Effector memory CD8-positive, alpha-beta T cell (primary cell): ENCODE data around the gene CKAP2.
"Not testable (repeated sequence)": the region's sequence is repeated elsewhere in the genome, so short reads cannot be mapped to it uniquely, and the experiment has no call there.

ENCODE experiments used
- ATAC-seq: fragments of 150-1000 bp; cut with Tn5 transposase; replicated peaks from 2 replicates; pipeline ENCODE4 v1.10.0; 2021; ENCODE audit warnings: mild to moderate bottlenecking, moderate library complexity
- DNase-seq, 3 experiments: peaks; one replicate each; pipeline ENCODE4 v3.0.0; 2021
- H3K27ac Mint-ChIP-seq, 2 donors: one replicate each; pipeline ENCODE4 v1.8.0; 2022; ENCODE audit warnings: mild to moderate bottlenecking in 2 of 2, mixed read lengths in 2 of 2, moderate library complexity in 2 of 2
- H3K27me3 Mint-ChIP-seq, 2 donors: one replicate each; pipeline ENCODE4 v1.8.0; 2022; ENCODE audit warnings: mixed read lengths in 2 of 2
- H3K36me3 Mint-ChIP-seq: one replicate; pipeline ENCODE4 v1.8.0; 2022; ENCODE audit warnings: mild to moderate bottlenecking, moderate library complexity, mixed read lengths; ENCODE audit not compliant: insufficient read depth
- H3K4me1 Mint-ChIP-seq, 2 donors: one replicate each; pipeline ENCODE4 v1.8.0; 2022; ENCODE audit warnings: low read depth in 2 of 2, mixed read lengths in 2 of 2
- H3K4me3 Mint-ChIP-seq, 2 donors: one replicate each; pipeline ENCODE4 v1.8.0; 2022; ENCODE audit warnings: mild to moderate bottlenecking in 2 of 2, mixed read lengths in 2 of 2, moderate library complexity in 2 of 2
- H3K9me3 Mint-ChIP-seq, 2 donors: one replicate each; pipeline ENCODE4 v1.8.0; 2022; ENCODE audit warnings: mixed read lengths in 2 of 2
- total RNA-seq, 9 experiments: gene quantifications; one replicate each; lab custom pipeline; 2026; lab: John Stamatoyannopoulos, UW

CKAP2 gene, protein sequence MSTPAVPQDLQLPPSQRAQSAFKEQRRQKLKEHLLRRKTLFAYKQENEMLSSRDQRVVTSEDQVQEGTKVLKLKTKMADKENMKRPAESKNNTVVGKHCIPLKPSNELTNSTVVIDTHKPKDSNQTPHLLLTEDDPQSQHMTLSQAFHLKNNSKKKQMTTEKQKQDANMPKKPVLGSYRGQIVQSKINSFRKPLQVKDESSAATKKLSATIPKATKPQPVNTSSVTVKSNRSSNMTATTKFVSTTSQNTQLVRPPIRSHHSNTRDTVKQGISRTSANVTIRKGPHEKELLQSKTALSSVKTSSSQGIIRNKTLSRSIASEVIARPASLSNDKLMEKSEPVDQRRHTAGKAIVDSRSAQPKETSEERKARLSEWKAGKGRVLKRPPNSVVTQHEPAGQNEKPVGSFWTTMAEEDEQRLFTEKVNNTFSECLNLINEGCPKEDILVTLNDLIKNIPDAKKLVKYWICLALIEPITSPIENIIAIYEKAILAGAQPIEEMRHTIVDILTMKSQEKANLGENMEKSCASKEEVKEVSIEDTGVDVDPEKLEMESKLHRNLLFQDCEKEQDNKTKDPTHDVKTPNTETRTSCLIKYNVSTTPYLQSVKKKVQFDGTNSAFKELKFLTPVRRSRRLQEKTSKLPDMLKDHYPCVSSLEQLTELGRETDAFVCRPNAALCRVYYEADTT
- total RNA-seq, result 11.8 to 46.4 (median 31.0) reads per million in 9 experiments

DNA sequence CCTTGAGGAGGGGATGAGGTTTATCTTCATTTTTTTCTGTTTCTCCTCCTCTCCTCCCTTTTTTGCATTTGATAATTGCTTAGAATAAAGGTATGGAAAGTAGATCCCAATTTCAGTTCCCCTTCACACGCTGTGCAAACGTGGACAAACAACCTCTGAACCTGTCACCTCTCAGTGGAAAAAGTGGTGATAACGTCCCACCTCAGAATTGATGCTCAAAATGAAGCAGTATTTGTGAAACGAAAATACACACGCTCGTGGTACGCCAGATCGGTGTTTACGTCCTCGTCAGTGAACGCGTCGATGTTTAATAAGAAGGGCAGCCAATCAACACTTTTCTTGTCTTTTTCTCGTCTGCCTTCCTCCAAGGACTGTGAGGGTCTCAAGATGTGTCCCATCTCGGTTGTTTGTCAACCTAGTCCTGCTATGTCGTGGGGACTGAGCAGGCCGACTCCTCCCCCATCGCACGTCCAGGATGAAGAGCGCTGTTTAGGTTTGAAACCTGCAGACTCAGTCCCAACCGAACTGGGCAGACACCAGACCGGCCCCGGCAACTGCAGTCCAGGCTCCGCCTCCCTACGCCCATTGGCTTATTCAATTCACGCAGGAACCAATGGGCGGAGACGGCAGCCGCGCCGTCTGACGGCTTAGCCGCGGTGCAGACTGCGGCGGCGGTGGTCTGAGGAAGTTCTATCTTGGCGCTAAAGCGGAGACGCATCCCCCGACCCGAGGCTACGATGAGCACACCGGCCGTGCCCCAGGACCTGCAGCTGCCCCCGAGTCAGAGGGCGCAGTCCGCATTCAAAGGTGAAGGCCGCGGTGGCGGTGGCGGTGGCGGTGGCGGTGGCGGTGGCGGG, at the start of gene CKAP2:
TSS of gene CKAP2 (plus strand) at position 659 of the 857 bp plus-strand sequence. CDS start at position 738, 79 bp downstream.
- Mint-ChIP-seq H3K4me1 (peaks cover 21 to 27% of the 10 kb centered on the region in 2 donors), H3K27ac (peak within 1 kb of the TSS; percentile 96 to 99), H3K36me3 (peaks cover 39% of the 10 kb centered on the region), H3K4me3 (peak within 1 kb of the TSS; percentile 92 to 93), H3K27me3 (no peaks in the 10 kb centered on the region), H3K9me3 (no peaks in the 10 kb centered on the region)
- peak; percentile 78 for ATAC-seq
- DNase-seq, result peak; percentile 93 to 96 (median 93)

DNA sequence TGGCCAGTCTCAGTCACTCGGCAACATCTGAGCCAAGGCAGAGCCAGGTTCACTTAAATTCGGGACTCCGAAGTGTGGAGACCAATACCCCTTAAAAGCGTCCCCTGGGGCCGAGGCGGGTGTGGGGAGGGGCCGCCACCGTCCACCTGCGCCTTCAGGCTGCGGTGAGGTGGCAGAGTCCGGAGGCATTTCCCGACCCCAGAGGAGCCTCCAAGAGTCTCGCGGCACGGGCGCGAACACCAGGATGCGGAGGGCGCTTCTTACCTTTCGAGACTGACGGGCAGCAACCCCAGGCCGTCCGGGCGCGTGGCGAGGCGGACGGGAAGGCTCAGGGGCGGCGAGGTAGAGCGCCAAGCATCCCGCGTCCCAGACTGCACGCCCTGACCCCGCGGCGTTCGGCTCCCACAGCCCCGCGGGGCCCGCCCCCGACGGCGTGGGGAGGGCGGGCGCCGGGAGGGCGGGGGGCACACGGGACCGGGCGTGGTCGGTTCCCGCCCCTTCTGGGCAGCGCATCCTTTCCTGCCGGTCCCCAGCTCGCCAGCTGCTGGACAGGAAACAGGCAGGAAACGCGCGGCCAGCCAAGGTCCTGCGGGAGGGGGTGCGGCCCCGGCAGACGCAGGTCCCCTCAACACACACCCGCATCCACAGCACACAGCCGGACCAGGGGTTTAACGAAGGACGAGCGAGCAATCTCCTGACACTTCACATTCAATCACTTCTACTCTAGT, 49.3 kb upstream of the CKAP2 start, which contains the start of gene THSD1:
TSS of gene THSD1 (minus strand) at position 406 of the 728 bp plus-strand sequence. CDS start 3,572 bp downstream, outside the sequence.
- Mint-ChIP-seq H3K27ac (peak within 1 kb of the TSS in 1 of 2 donors; percentile 19), H3K36me3 (peaks cover 7% of the 10 kb centered on the region), H3K27me3 (peaks cover 22% of the 10 kb centered on the region in 2 donors), H3K9me3 (no peaks in the 10 kb centered on the region), H3K4me3 (peak within 1 kb of the TSS; percentile 80 to 85), H3K4me1 (peaks cover 6 to 18% of the 10 kb centered on the region in 2 donors)
- ATAC-seq (peak; percentile 75), DNase-seq (peak in 2 of 3 experiments; percentile 8 to 12)

DNA sequence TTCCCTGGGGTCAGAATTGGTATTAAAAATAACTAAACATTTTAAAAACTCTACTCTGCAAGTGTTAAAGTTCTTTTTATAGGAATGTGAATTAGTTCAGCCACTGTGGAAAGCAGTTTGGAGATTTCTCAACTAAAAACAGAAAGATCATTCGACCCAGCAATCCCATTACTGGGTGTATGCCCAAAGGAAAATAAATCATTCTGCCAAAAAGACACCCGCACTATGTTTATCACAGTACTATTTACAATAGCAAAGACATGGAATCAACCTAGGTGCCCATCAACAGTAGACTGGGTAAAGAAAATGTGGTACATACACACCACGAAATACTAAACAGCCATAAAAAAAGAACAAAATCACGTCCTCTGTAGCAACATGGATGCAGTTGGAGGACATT, 48.6 kb upstream of the CKAP2 start:
- no peak for DNase-seq
- H3K4me3 Mint-ChIP-seq, result peak overlapping the region; percentile 80 to 85

DNA sequence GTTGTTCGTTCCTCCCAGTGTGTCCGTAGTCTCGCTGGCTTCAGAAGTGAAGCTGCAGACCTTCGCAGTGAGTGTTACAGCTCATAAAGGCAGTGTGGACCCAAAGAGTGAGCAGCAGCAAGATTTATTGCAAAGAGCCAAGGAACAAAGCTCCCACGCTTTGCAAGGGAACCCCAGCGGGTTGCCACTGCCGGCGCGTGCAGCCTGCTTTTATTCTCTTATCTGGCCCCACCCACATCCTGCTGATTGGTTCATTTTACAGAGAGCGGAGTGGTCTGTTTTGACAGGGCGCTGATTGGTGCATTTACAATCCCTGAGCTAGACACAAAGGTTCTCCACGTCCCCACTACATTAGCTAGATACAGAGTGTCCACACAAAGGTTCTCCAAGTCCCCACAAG, 47.8 kb upstream of the CKAP2 start:
- DNase-seq, H3K4me3 Mint-ChIP-seq, H3K27ac Mint-ChIP-seq, ATAC-seq, H3K9me3 Mint-ChIP-seq, H3K36me3 Mint-ChIP-seq: not testable (repeated sequence)
- H3K4me1 Mint-ChIP-seq, result peaks cover 6 to 26% of the 10 kb centered on the region in 2 donors
- H3K27me3 Mint-ChIP-seq, result peaks cover 15 to 21% of the 10 kb centered on the region in 2 donors

More for the DNA sequence above, 48.6 kb upstream of the CKAP2 start:
- Mint-ChIP-seq H3K4me1 (peaks cover 6 to 18% of the 10 kb centered on the region in 2 donors), H3K9me3 (no peaks in the 10 kb centered on the region), H3K36me3 (peaks cover 7% of the 10 kb centered on the region), H3K27ac (peak overlapping the region in 1 of 2 donors; percentile 19), H3K27me3 (peaks cover 20 to 22% of the 10 kb centered on the region in 2 donors)
- no peak for ATAC-seq

DNA sequence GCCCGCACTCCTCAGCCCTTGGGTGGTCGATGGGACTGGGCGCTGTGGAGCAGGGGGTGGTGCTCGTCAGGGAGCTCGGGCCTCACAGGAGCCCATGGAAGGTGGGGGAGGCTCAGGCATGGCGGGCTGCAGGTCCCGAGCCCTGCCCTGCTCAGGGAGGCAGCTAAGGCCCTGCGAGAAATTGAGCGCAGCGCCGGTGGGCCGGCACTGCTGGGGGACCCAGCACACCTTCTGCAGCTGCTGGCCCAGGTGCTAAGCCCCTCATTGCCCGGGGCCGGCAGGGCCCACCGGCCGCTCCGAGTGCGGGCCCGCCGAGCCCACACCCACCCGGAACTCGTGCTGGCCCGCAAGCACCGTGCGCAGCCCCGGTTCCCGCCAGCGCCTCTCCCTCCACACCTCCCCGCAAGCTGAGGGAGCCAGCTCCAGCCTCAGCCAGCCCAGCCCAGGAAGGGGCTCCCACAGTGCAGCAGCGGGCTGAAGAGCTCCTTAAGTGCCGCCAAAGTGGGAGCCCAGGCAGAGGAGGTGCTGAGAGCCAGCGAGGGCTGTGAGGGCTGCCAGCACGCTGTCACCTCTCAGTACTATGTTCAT, 47.1 kb upstream of the CKAP2 start:
- H3K27ac Mint-ChIP-seq, DNase-seq, H3K9me3 Mint-ChIP-seq, H3K4me3 Mint-ChIP-seq, ATAC-seq: not testable (repeated sequence)
- Mint-ChIP-seq H3K36me3 (peaks cover 12% of the 10 kb centered on the region), H3K4me1 (peaks cover 6 to 26% of the 10 kb centered on the region in 2 donors), H3K27me3 (peaks cover 7 to 14% of the 10 kb centered on the region in 2 donors)

DNA sequence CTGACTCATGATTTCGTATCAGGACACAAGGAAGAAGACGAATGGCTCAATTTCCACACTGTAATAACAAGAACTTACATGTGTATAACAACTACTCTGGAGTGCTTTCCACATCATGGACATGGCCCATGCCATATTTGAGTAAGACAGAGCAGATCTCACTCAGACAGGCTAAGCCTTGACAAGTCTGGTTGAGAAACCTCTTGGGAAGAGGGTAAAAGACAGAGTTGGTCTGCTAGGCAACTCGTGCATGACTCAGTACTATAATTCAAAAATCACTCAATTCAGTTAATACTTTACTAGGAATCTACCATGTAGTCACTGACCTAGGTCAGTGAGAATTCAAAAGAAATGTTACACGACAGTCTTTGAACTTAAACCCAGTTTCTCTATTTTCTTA, 43.6 kb upstream of the CKAP2 start:
- H3K4me3 Mint-ChIP-seq, result no peak overlapping the region
- peaks cover 36% of the 10 kb centered on the region for H3K36me3 Mint-ChIP-seq
- no peaks in the 10 kb centered on the region for H3K9me3 Mint-ChIP-seq
- no peak for DNase-seq
- H3K27me3 Mint-ChIP-seq, result no peaks in the 10 kb centered on the region
- H3K4me1 Mint-ChIP-seq, result peaks cover 0 to 8% of the 10 kb centered on the region in 2 donors
- no peak overlapping the region for H3K27ac Mint-ChIP-seq
- no peak for ATAC-seq

DNA sequence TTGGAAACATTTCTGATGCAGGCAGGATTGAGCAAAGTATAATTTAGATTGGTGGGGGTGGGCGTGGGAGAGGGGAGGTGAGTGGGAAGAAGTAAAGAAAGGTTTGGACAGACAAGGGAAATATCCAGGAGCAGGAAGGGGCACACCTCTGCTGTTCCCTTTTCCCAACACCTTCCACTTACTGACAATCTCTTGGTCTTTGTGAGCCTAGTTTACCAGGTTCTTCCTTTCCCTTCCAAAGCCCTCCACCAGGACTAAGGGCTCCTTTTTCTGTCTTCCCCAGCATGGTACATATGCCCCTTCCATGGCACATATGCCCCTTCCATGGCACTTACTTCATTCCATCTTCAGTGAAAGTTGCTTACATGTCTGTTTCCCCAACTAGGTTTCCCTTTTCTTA, 43.1 kb upstream of the CKAP2 start:
- ATAC-seq, result no peak
- H3K27ac Mint-ChIP-seq, result peak overlapping the region in 1 of 2 donors; percentile 22
- H3K36me3 Mint-ChIP-seq, result peaks cover 40% of the 10 kb centered on the region
- H3K4me3 Mint-ChIP-seq, result no peak overlapping the region
- H3K4me1 Mint-ChIP-seq, result peaks cover 0 to 8% of the 10 kb centered on the region in 2 donors
- H3K27me3 Mint-ChIP-seq, result no peaks in the 10 kb centered on the region
- H3K9me3 Mint-ChIP-seq, result no peaks in the 10 kb centered on the region
- no peak for DNase-seq

DNA sequence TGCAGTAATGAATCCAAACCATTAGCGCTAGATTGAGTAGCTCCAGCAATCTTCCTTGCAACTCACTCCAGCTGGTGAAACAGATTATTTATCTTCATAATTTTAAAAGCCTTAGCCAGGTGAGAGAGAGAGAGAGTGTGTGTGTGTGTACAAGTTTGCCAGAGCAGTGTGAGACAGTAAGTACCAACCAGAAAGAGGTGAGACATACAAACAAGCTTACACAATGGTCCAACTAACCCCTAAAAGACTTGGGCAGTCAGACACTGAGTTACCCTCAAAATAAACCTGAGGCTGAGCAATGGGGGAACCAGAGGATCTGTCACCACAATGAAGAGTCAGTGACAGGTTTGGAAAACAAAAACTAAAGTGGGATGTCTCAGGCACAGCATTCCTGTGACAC, 41.2 kb upstream of the CKAP2 start:
- Mint-ChIP-seq H3K27me3 (no peaks in the 10 kb centered on the region), H3K9me3 (no peaks in the 10 kb centered on the region), H3K4me3 (no peak overlapping the region), H3K4me1 (peaks cover 0 to 8% of the 10 kb centered on the region in 2 donors), H3K36me3 (peaks cover 55% of the 10 kb centered on the region), H3K27ac (no peak overlapping the region)
- no peak for ATAC-seq
- DNase-seq, result no peak

DNA sequence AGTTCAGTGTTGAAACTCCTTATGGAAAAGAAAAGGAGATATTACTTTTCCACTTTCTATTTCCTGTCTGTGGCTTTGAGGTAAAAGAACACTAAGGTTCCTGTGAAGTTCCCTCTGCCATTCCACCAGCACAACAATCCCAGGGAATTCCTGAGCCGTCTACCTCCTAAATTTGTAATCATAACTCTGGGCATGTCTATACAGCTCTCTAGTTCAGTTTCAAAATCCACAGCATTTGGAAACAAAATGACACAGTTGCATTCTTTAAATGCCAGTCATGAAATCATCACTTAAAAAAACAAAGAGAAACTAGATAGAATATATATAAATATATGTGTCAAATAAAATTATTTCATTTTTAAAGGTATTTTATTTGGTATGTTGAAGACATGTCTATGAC, 40.3 kb upstream of the CKAP2 start:
- H3K4me3 Mint-ChIP-seq, result no peak overlapping the region
- ATAC-seq (no peak), DNase-seq (no peak)
- peaks cover 58% of the 10 kb centered on the region for H3K36me3 Mint-ChIP-seq
- peak overlapping the region; percentile 31 to 49 for H3K27ac Mint-ChIP-seq
- H3K27me3 Mint-ChIP-seq, result no peaks in the 10 kb centered on the region
- H3K4me1 Mint-ChIP-seq, result peaks cover 2 to 8% of the 10 kb centered on the region in 2 donors
- H3K9me3 Mint-ChIP-seq, result no peaks in the 10 kb centered on the region

DNA sequence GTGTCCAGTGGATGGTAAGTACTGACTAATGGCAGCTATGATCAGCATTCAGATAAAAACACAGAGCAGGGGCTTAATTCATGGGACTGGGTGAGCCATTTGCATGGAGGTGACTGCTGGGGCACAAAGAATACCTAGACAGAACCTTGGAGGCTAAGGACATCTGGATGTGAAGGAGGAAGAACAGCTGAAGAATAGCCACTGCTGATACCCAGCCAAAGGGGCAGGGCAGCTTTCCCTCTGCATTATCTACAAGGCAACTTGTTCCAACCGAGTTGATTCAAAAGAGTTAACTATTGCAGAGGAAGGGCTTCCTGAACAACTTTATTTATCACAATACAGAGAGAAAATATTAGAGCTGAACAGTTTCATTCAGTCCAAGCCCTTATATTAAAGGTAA, 36.2 kb upstream of the CKAP2 start:
- H3K27ac Mint-ChIP-seq, result peak overlapping the region in 1 of 2 donors; percentile 38
- DNase-seq (no peak), ATAC-seq (no peak)
- no peaks in the 10 kb centered on the region for H3K9me3 Mint-ChIP-seq
- H3K4me3 Mint-ChIP-seq, result no peak overlapping the region
- peaks cover 69% of the 10 kb centered on the region for H3K36me3 Mint-ChIP-seq
- no peaks in the 10 kb centered on the region for H3K27me3 Mint-ChIP-seq
- peaks cover 0 to 2% of the 10 kb centered on the region in 2 donors for H3K4me1 Mint-ChIP-seq

DNA sequence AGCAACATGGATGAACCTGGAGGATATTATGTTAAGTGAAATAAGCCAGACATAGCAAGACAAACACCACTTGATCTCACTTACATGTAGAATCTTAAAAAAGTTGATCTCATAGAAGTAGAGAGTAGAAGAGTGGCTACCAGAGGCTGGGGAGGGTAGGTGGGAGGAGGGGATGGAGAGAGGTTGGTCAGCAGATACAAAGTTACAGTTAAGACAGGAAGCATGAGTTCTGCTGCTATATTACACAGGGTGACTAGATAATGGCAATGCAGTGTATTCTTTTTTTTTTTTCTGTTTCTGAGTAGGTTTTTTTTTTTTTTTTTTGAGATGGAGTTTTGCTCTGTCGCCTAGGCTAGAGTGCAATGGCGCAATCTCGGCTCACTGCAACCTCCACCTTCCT, 34.1 kb upstream of the CKAP2 start:
- Mint-ChIP-seq H3K4me1 (peaks cover 0 to 2% of the 10 kb centered on the region in 2 donors), H3K9me3 (no peaks in the 10 kb centered on the region), H3K27ac (no peak overlapping the region), H3K27me3 (no peaks in the 10 kb centered on the region), H3K4me3 (no peak overlapping the region), H3K36me3 (peaks cover 73% of the 10 kb centered on the region)
- ATAC-seq (no peak), DNase-seq (no peak)

DNA sequence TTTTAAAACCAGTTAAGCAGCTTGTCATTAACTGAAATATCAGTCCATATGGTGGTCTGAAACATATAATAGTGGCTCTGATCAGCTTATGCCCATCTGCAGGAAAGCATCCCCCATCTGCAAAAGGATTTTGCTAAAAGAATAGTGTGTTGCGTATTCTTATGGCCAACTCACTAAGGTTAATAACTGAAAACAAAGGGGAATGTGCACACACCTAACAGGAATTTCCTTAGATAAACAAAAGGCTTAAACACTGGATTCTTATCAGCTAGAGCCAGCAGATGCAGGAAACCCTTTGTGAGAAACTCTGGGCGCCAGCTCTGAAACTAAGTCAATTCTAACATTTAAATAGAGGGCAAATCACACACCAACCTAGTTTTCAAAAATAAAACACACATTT, 27.0 kb upstream of the CKAP2 start:
- peaks cover 85% of the 10 kb centered on the region for H3K36me3 Mint-ChIP-seq
- peaks cover 2 to 6% of the 10 kb centered on the region in 2 donors for H3K4me1 Mint-ChIP-seq
- H3K4me3 Mint-ChIP-seq, result no peak overlapping the region
- H3K9me3 Mint-ChIP-seq, result no peaks in the 10 kb centered on the region
- no peak overlapping the region for H3K27ac Mint-ChIP-seq
- no peak for DNase-seq
- H3K27me3 Mint-ChIP-seq, result no peaks in the 10 kb centered on the region
- no peak for ATAC-seq
